Left ventricle myocardium inferior (tissue), 1 donor: ENCODE data around the gene ZBTB5. TPM values are rescaled to one million over a fixed set of nuclear protein-coding genes. Genes with fewer than 3 reads are reported as not detected.
A peak's percentile ranks its signal among the peaks of the same experiment; 100 is the strongest.

ENCODE experiments used
- DNase-seq: peaks from one replicate; pipeline ENCODE4 v3.0.0-alpha.2; 2020
- H3K27ac ChIP-seq: fragments of 200-600 bp; replicated peaks from 2 replicates; pipeline ENCODE4 v1.8.0; 2021
- H3K27me3 ChIP-seq: fragments of 200-600 bp; 2 replicates; pipeline ENCODE4 v1.8.0; 2021; ENCODE audit warnings: low read depth
- H3K36me3 ChIP-seq: fragments of 200-600 bp; 2 replicates; pipeline ENCODE4 v1.8.0; 2021
- H3K4me1 ChIP-seq: fragments of 200-600 bp; 2 replicates; pipeline ENCODE4 v1.8.0; 2021
- H3K4me3 ChIP-seq: fragments of 200-600 bp; 2 replicates; pipeline ENCODE4 v1.8.0; 2021; ENCODE audit warnings: mild to moderate bottlenecking, moderate library complexity
- H3K9me3 ChIP-seq: fragments of 200-600 bp; replicated peaks from 2 replicates; pipeline ENCODE4 v1.8.0; 2021
- CTCF ChIP-seq: fragments of 200-600 bp; IDR thresholded peaks from 2 replicates; pipeline ENCODE4 v1.8.0; 2021; ENCODE audit warnings: antibody characterized with exemption, mild to moderate bottlenecking, borderline replicate concordance
- intact Hi-C: fragments of 100-400 bp; cut with micrococcal nuclease; formaldehyde crosslinking; loops from one replicate; pipeline ENCODE4 v1.11.0; 2022
- total RNA-seq: library from RNA; stranded (reverse); fragmentation: NEBNext Ultra II Directional; extraction: Animal tissue kit (Norgen Biotek cat#: 25700); gene quantifications from one replicate; pipeline ENCODE4 v1.2.1, GENCODE V29; 2021
- donor health status: DM: no; HTN: yes; CAD: no; lungs with severe emphysema.

ZBTB5 gene
- total RNA-seq, 1 donor from 2014 or later, result 4.9 TPM

- H3K9me3 ChIP-seq, result no peaks in the 10 kb centered on the region
- intact Hi-C loops, result loop anchor here (10.0 kb wide), 1 partner anchor 61 kb away; no protein-coding TSS in a partner anchor
- H3K36me3 ChIP-seq, result peaks cover 91% of the 10 kb centered on the region
- H3K4me3 ChIP-seq, result no peak overlapping the region
- no peaks in the 10 kb centered on the region for H3K27me3 ChIP-seq
- no peak for TF ChIP-seq CTCF
- H3K4me1 ChIP-seq, result no peaks in the 10 kb centered on the region
- no peak for DNase-seq
- no peak overlapping the region for H3K27ac ChIP-seq
These were observed 30.8 kb upstream of the ZBTB5 start for GRCh38 chr9:37496020-37496419.

- Histone ChIP-seq H3K4me1 (no peaks in the 10 kb centered on the region), H3K36me3 (peaks cover 91% of the 10 kb centered on the region), H3K27ac (no peak overlapping the region), H3K27me3 (no peaks in the 10 kb centered on the region), H3K9me3 (no peaks in the 10 kb centered on the region), H3K4me3 (no peak overlapping the region)
- intact Hi-C loops, result loop anchor here (10.0 kb wide), 1 partner anchor 61 kb away; no protein-coding TSS in a partner anchor
- no peak for DNase-seq
- no peak for TF ChIP-seq CTCF
These were observed 30.3 kb upstream of the ZBTB5 start for GRCh38 chr9:37495571-37495970.

GRCh38 chr9:37491939-37492338, 26.7 kb upstream of the ZBTB5 start:
- intact Hi-C loops, result loop anchor here (10.0 kb wide), 1 partner anchor 57 kb away; no protein-coding TSS in a partner anchor
- no peak for TF ChIP-seq CTCF
- no peaks in the 10 kb centered on the region for H3K27me3 ChIP-seq
- peaks cover 79% of the 10 kb centered on the region for H3K36me3 ChIP-seq
- H3K4me3 ChIP-seq, result no peak overlapping the region
- no peak for DNase-seq
- H3K4me1 ChIP-seq, result peaks cover 14% of the 10 kb centered on the region
- H3K9me3 ChIP-seq, result no peaks in the 10 kb centered on the region
- no peak overlapping the region for H3K27ac ChIP-seq

GRCh38 chr9:37486616-37487548, 21.6 kb upstream of the ZBTB5 start:
- Histone ChIP-seq H3K36me3 (peaks cover 34% of the 10 kb centered on the region), H3K27me3 (no peaks in the 10 kb centered on the region), H3K27ac (peak overlapping the region; percentile 79), H3K4me1 (peaks cover 32% of the 10 kb centered on the region), H3K9me3 (no peaks in the 10 kb centered on the region), H3K4me3 (peak overlapping the region; percentile 80)
- TF ChIP-seq CTCF, result no peak
- peak; percentile 43 for DNase-seq
- intact Hi-C loops, result no loop called here

GRCh38 chr9:37486256-37486615, 21.0 kb upstream of the ZBTB5 start:
- no peak for TF ChIP-seq CTCF
- H3K4me3 ChIP-seq, result peak overlapping the region; percentile 80
- DNase-seq, result no peak
- H3K27me3 ChIP-seq, result no peaks in the 10 kb centered on the region
- peak overlapping the region; percentile 79 for H3K27ac ChIP-seq
- intact Hi-C loops, result no loop called here
- H3K36me3 ChIP-seq, result peaks cover 29% of the 10 kb centered on the region
- peaks cover 32% of the 10 kb centered on the region for H3K4me1 ChIP-seq
- no peaks in the 10 kb centered on the region for H3K9me3 ChIP-seq
